WTC11 (cell line): ENCODE data around the gene RASA1. TPM values are rescaled to one million over a fixed set of nuclear protein-coding genes. Genes with fewer than 3 reads are reported as not detected.

ENCODE experiments used
- ATAC-seq: fragments of 200-7000 bp; cut with Tn5 transposase; 2 replicates; pipeline ENCODE4 v1.10.0; 2021; ENCODE audit warnings: mild to moderate bottlenecking, moderate library complexity
- CTCF ChIA-PET: fragments of 300-600 bp; sonication (Branson Sonifier 250); formaldehyde crosslinking; loops from one replicate; lab custom pipeline; 2021; ENCODE audit warnings: antibody characterized with exemption; lab: Charles Lee
- POLR2A ChIA-PET: fragments of 350-600 bp; sonication (Branson Sonifier 250); formaldehyde crosslinking; loops from one replicate; lab custom pipeline; 2021; ENCODE audit warnings: antibody characterized with exemption; lab: Charles Lee
- DNase-seq: peaks from one replicate; pipeline ENCODE4 v3.0.0; 2021; ENCODE audit warnings: low spot score
- H3K27ac Mint-ChIP-seq: 2 replicates; pipeline ENCODE4 v1.8.0; 2021; ENCODE audit warnings: mixed read lengths
- H3K27me3 Mint-ChIP-seq: 2 replicates; pipeline ENCODE4 v1.8.0; 2021; ENCODE audit warnings: low read depth, mild to moderate bottlenecking, moderate library complexity, mixed read lengths
- H3K36me3 Mint-ChIP-seq: 2 replicates; pipeline ENCODE4 v1.8.0; 2021; ENCODE audit warnings: mixed read lengths
- H3K4me1 Mint-ChIP-seq: 2 replicates; pipeline ENCODE4 v1.8.0; 2022; ENCODE audit warnings: mixed read lengths
- H3K4me3 Mint-ChIP-seq: 2 replicates; pipeline ENCODE4 v1.8.0; 2021; ENCODE audit warnings: mild to moderate bottlenecking, moderate library complexity, mixed read lengths
- H3K9me3 Mint-ChIP-seq: 2 replicates; pipeline ENCODE4 v1.8.0; 2021; ENCODE audit warnings: mixed read lengths
- ATF1 ChIP-seq: sonication (generic); formaldehyde crosslinking; IDR thresholded peaks from 2 replicates; pipeline ENCODE4 v1.8.1; 2023; ENCODE audit warnings: mild to moderate bottlenecking, moderate library complexity, missing genetic modification reagents
- ESRRA ChIP-seq: sonication (generic); formaldehyde crosslinking; IDR thresholded peaks from 2 replicates; pipeline ENCODE4 v1.8.1; 2022; ENCODE audit warnings: mild to moderate bottlenecking, missing genetic modification reagents, borderline replicate concordance
- ETV6 ChIP-seq: sonication (generic); formaldehyde crosslinking; IDR thresholded peaks from 2 replicates; pipeline ENCODE4 v1.8.1; 2022; ENCODE audit warnings: mild to moderate bottlenecking, missing genetic modification reagents
- FOXK1 ChIP-seq: sonication (generic); formaldehyde crosslinking; IDR thresholded peaks from 2 replicates; pipeline ENCODE4 v1.8.0; 2022; ENCODE audit warnings: mild to moderate bottlenecking, moderate library complexity, missing genetic modification reagents
- GRHL2 ChIP-seq: fragments of 250-450 bp; sonication (Bioruptor Pico); IDR thresholded peaks from 2 replicates; pipeline ENCODE4 v1.8.0; 2022; ENCODE audit warnings: mild to moderate bottlenecking, moderate library complexity; ENCODE audit not compliant: insufficient replicate concordance, severe bottlenecking
- NFYB ChIP-seq: sonication (generic); formaldehyde crosslinking; conservative IDR thresholded peaks from 2 replicates; pipeline ENCODE4 v1.8.0; 2022; ENCODE audit warnings: low read depth, missing genetic modification reagents
- NR1H2 ChIP-seq: sonication (generic); formaldehyde crosslinking; IDR thresholded peaks from 2 replicates; pipeline ENCODE4 v1.9.0; 2021; ENCODE audit warnings: mild to moderate bottlenecking, moderate library complexity, missing genetic modification reagents
- NR3C1 ChIP-seq: sonication (generic); formaldehyde crosslinking; conservative IDR thresholded peaks from 2 replicates; pipeline ENCODE4 v1.8.1; 2023; ENCODE audit warnings: low read depth, mild to moderate bottlenecking, missing genetic modification reagents
- TCF7 ChIP-seq: sonication (generic); formaldehyde crosslinking; IDR thresholded peaks from 2 replicates; pipeline ENCODE4 v1.8.0; 2022; ENCODE audit warnings: mild to moderate bottlenecking, low read depth, missing genetic modification reagents, moderate library complexity
- TEAD4 ChIP-seq: sonication (generic); formaldehyde crosslinking; IDR thresholded peaks from 2 replicates; pipeline ENCODE4 v1.8.0; 2022; ENCODE audit warnings: mild to moderate bottlenecking, missing genetic modification reagents
- TP53 ChIP-seq: sonication (generic); formaldehyde crosslinking; IDR thresholded peaks from 2 replicates; pipeline ENCODE4 v1.8.1; 2023; ENCODE audit warnings: mild to moderate bottlenecking, missing genetic modification reagents
- ZNF396 ChIP-seq: fragments of 250-450 bp; sonication (Bioruptor Pico); IDR thresholded peaks from 2 replicates; pipeline ENCODE4 v1.8.0; 2021; ENCODE audit warnings: mild to moderate bottlenecking, moderate library complexity, borderline replicate concordance
- ZNF423 ChIP-seq: fragments of 250-450 bp; sonication (Bioruptor Pico); IDR thresholded peaks from 2 replicates; pipeline ENCODE4 v2.1.2; 2022; ENCODE audit warnings: mild to moderate bottlenecking, moderate library complexity
- total RNA-seq: library from RNA; stranded (reverse); gene quantifications from 3 replicates; pipeline ENCODE4 v1.2.3, GENCODE V29; 2021
- TF ChIP-seq, protein P1 (sequence below): sonication (generic); formaldehyde crosslinking; conservative IDR thresholded peaks from 2 replicates; pipeline ENCODE4 v1.8.1; 2022; ENCODE audit warnings: mild to moderate bottlenecking, missing genetic modification reagents
- TF ChIP-seq, protein P2 (sequence below): sonication (generic); formaldehyde crosslinking; IDR thresholded peaks from 2 replicates; pipeline ENCODE4 v1.8.1; 2022; ENCODE audit warnings: mild to moderate bottlenecking, missing genetic modification reagents, moderate library complexity, borderline replicate concordance
- TF ChIP-seq, protein P3 (sequence below): sonication (generic); formaldehyde crosslinking; IDR thresholded peaks from 2 replicates; pipeline ENCODE4 v1.8.1; 2023; ENCODE audit warnings: mild to moderate bottlenecking, missing genetic modification reagents, moderate library complexity
- TF ChIP-seq, protein P4 (sequence below): fragments of 250-450 bp; sonication (Bioruptor Pico); IDR thresholded peaks from 2 replicates; pipeline ENCODE4 v1.9.0; 2021; ENCODE audit warnings: mild to moderate bottlenecking
- TF ChIP-seq, protein P5 (sequence below): sonication (generic); formaldehyde crosslinking; IDR thresholded peaks from 2 replicates; pipeline ENCODE4 v1.8.1; 2022; ENCODE audit warnings: mild to moderate bottlenecking, moderate library complexity, missing genetic modification reagents
- TF ChIP-seq, protein P6 (sequence below): sonication (generic); formaldehyde crosslinking; IDR thresholded peaks from 2 replicates; pipeline ENCODE4 v1.8.0; 2022; ENCODE audit warnings: mild to moderate bottlenecking, missing genetic modification reagents
- TF ChIP-seq, protein P7 (sequence below): sonication (generic); formaldehyde crosslinking; IDR thresholded peaks from 2 replicates; pipeline ENCODE4 v1.8.1; 2022; ENCODE audit warnings: missing genetic modification reagents, borderline replicate concordance

RASA1 gene
- total RNA-seq, 1 experiment from 2014 or later = 31.0 TPM

DNA sequence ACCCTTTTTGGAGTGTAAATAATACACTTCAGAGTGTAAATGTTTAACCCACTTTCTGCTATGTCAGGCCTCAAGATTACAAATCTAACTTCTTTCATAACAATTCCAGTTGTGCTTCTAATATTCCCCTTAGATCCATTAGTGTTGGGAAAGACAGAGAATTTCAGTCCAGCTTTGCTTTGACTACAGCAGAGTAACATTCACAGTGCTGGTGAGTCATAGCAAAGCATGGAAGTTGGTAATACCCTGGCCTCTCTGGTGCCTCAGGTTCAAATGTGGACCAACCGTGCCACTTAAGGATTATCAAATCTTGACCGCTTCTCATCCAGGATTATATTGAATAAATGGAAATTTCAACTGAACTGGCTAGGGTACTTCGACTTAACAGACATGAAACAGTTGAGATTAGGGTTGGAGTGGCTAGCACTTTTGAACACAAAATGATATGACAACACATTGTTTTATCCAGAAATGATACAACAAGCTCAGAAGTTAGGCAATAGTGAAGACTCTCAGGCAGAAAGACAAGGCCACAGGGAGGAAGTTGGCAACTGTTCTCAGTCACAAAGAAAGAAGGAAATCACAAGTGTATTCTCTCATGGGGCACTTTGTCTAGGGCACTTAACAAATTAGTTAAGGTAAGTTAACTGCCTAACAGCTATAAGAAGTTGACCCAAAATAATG lies 24.4 kb upstream of the RASA1 start:
- H3K27ac Mint-ChIP-seq = no peak overlapping the region
- H3K9me3 Mint-ChIP-seq = no peaks in the 10 kb centered on the region
- ChIA-PET CTCF (no interaction called here), POLR2A (no interaction called here)
- no peak for TF ChIP-seq NFYB (CRISPR knock-in tag)
- TF ChIP-seq ESRRA (CRISPR knock-in tag) = no peak
- TF ChIP-seq ZNF396 (CRISPR knock-in tag) = no peak
- TF ChIP-seq FOXK1 (CRISPR knock-in tag) = no peak
- TF ChIP-seq ATF1 (CRISPR knock-in tag) = no peak
- TF ChIP-seq ZNF423 (CRISPR knock-in tag) = no peak
- TF ChIP-seq, protein P1, sequence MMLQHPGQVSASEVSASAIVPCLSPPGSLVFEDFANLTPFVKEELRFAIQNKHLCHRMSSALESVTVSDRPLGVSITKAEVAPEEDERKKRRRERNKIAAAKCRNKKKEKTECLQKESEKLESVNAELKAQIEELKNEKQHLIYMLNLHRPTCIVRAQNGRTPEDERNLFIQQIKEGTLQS (CRISPR knock-in tag) = no peak
- TF ChIP-seq, protein P2, sequence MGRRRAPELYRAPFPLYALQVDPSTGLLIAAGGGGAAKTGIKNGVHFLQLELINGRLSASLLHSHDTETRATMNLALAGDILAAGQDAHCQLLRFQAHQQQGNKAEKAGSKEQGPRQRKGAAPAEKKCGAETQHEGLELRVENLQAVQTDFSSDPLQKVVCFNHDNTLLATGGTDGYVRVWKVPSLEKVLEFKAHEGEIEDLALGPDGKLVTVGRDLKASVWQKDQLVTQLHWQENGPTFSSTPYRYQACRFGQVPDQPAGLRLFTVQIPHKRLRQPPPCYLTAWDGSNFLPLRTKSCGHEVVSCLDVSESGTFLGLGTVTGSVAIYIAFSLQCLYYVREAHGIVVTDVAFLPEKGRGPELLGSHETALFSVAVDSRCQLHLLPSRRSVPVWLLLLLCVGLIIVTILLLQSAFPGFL = no peak
- no peak for TF ChIP-seq NR3C1
- TF ChIP-seq, protein P3, sequence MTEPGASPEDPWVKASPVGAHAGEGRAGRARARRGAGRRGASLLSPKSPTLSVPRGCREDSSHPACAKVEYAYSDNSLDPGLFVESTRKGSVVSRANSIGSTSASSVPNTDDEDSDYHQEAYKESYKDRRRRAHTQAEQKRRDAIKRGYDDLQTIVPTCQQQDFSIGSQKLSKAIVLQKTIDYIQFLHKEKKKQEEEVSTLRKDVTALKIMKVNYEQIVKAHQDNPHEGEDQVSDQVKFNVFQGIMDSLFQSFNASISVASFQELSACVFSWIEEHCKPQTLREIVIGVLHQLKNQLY (CRISPR knock-in tag) = no peak
- TF ChIP-seq, protein P4, sequence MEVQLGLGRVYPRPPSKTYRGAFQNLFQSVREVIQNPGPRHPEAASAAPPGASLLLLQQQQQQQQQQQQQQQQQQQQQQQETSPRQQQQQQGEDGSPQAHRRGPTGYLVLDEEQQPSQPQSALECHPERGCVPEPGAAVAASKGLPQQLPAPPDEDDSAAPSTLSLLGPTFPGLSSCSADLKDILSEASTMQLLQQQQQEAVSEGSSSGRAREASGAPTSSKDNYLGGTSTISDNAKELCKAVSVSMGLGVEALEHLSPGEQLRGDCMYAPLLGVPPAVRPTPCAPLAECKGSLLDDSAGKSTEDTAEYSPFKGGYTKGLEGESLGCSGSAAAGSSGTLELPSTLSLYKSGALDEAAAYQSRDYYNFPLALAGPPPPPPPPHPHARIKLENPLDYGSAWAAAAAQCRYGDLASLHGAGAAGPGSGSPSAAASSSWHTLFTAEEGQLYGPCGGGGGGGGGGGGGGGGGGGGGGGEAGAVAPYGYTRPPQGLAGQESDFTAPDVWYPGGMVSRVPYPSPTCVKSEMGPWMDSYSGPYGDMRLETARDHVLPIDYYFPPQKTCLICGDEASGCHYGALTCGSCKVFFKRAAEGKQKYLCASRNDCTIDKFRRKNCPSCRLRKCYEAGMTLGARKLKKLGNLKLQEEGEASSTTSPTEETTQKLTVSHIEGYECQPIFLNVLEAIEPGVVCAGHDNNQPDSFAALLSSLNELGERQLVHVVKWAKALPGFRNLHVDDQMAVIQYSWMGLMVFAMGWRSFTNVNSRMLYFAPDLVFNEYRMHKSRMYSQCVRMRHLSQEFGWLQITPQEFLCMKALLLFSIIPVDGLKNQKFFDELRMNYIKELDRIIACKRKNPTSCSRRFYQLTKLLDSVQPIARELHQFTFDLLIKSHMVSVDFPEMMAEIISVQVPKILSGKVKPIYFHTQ (CRISPR knock-in tag) = no peak
- TF ChIP-seq NR1H2 (CRISPR knock-in tag) = no peak
- TF ChIP-seq TCF7 (CRISPR knock-in tag) = no peak
- no peak for TF ChIP-seq TEAD4 (CRISPR knock-in tag)
- no peak for TF ChIP-seq GRHL2 (CRISPR knock-in tag)
- TF ChIP-seq TP53 (CRISPR knock-in tag) = no peak
- no peak for TF ChIP-seq ETV6 (CRISPR knock-in tag)
- TF ChIP-seq, protein P5, sequence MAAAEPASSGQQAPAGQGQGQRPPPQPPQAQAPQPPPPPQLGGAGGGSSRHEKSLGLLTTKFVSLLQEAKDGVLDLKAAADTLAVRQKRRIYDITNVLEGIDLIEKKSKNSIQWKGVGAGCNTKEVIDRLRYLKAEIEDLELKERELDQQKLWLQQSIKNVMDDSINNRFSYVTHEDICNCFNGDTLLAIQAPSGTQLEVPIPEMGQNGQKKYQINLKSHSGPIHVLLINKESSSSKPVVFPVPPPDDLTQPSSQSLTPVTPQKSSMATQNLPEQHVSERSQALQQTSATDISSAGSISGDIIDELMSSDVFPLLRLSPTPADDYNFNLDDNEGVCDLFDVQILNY (CRISPR knock-in tag) = no peak
- TF ChIP-seq, protein P6, sequence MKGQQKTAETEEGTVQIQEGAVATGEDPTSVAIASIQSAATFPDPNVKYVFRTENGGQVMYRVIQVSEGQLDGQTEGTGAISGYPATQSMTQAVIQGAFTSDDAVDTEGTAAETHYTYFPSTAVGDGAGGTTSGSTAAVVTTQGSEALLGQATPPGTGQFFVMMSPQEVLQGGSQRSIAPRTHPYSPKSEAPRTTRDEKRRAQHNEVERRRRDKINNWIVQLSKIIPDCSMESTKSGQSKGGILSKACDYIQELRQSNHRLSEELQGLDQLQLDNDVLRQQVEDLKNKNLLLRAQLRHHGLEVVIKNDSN (CRISPR knock-in tag) = no peak
- TF ChIP-seq, protein P7, sequence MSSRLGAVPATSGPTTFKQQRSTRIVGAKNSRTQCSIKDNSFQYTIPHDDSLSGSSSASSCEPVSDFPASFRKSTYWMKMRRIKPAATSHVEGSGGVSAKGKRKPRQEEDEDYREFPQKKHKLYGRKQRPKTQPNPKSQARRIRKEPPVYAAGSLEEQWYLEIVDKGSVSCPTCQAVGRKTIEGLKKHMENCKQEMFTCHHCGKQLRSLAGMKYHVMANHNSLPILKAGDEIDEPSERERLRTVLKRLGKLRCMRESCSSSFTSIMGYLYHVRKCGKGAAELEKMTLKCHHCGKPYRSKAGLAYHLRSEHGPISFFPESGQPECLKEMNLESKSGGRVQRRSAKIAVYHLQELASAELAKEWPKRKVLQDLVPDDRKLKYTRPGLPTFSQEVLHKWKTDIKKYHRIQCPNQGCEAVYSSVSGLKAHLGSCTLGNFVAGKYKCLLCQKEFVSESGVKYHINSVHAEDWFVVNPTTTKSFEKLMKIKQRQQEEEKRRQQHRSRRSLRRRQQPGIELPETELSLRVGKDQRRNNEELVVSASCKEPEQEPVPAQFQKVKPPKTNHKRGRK (CRISPR knock-in tag) = no peak
- no peaks in the 10 kb centered on the region for H3K27me3 Mint-ChIP-seq
- H3K36me3 Mint-ChIP-seq = no peaks in the 10 kb centered on the region
- ATAC-seq = no peak
- no peak overlapping the region for H3K4me3 Mint-ChIP-seq
- H3K4me1 Mint-ChIP-seq = 0 out of 2 replicates have a peak, but pooled peaks cover 2% of the 10 kb centered on the region
- no peak for DNase-seq
